SU-DHL-6 (cell line): Measurements from ENCODE around the gene TCTN3.

Experiments
- CTCF ChIP-seq: fragments of 200-600 bp; sonication (generic); IDR thresholded peaks from one replicate; pipeline ENCODE4 v1.5.1; 2017; ENCODE audit warnings: antibody characterized with exemption, mild to moderate bottlenecking, low read length, moderate library complexity; ENCODE audit not compliant: insufficient read depth, poor library complexity, severe bottlenecking
- EZH2phosphoT487 ChIP-seq: fragments of 200-600 bp; sonication (generic), shearing (Covaris generic); conservative IDR thresholded peaks from 2 replicates; pipeline ENCODE4 v1.6.1; 2018; ENCODE audit warnings: mild to moderate bottlenecking, antibody characterized with exemption, low read length, moderate library complexity, mixed read lengths

DNA sequence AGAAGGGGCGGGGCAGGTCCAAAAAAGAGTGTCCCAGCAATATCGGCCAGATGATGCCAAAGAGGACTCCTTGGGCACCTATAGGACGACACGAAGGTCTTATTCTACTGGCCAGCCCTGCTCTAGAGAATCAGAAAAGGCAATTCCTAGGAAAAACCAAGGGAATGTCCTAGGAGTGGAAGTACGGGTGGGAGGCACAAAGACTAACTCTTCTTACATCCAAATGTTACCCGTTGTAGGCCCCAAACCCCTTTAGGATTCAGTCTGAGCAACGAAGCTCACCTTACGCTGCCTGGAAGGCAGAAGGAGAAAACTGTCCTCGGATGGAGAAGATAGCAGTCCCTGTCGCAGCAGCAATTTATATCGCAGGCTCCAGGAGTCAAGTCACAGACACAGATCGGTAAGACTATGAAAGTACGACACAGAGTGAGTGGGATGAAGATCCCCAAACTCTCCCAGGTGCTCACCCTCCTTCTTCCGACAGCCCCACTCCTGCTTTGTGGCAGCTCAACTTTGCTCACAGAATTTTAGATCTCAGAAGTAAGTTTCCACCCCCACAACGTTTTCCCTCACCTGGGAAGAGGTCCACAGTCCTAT lies 558 bp downstream of the TCTN3 start:
- no peak for TF ChIP-seq CTCF
- no peak for TF ChIP-seq EZH2phosphoT487
